Activated CD8-positive, alpha-beta T cell treated with anti-CD3 and anti-CD28 coated beads, Interleukin-2, amount 10 ng/mL, durations not matched to agents 7 days and 5 days (primary cell): ENCODE data around the gene RBKS. TPM values are rescaled to one million over a fixed set of nuclear protein-coding genes. Genes with fewer than 3 reads are reported as not detected.

ENCODE experiments used
- ATAC-seq: fragments of 150-1000 bp; cut with Tn5 transposase; one replicate; pipeline ENCODE4 v1.10.0; 2021; ENCODE audit warnings: moderate library complexity
- CTCF ChIA-PET: fragments of 350-600 bp; sonication (Branson Sonifier 250); formaldehyde crosslinking; loops from one replicate; lab custom pipeline; 2021; ENCODE audit warnings: antibody characterized with exemption; lab: Charles Lee
- POLR2A ChIA-PET: fragments of 350-600 bp; sonication (Branson Sonifier 250); formaldehyde crosslinking; loops from one replicate; lab custom pipeline; 2021; ENCODE audit warnings: antibody characterized with exemption; lab: Charles Lee
- DNase-seq: peaks from one replicate; pipeline ENCODE4 v3.0.0-alpha.2; 2020
- H3K27ac Mint-ChIP-seq: one replicate; pipeline ENCODE4 v1.8.0; 2021; ENCODE audit warnings: mild to moderate bottlenecking, mixed read lengths
- H3K27me3 Mint-ChIP-seq: one replicate; pipeline ENCODE4 v1.8.0; 2021; ENCODE audit warnings: low read depth, mixed read lengths
- H3K36me3 Mint-ChIP-seq: one replicate; pipeline ENCODE4 v1.8.0; 2021; ENCODE audit warnings: low read depth, mixed read lengths
- H3K4me1 Mint-ChIP-seq: one replicate; pipeline ENCODE4 v1.8.0; 2021; ENCODE audit warnings: low read depth, mixed read lengths
- H3K4me3 Mint-ChIP-seq: one replicate; pipeline ENCODE4 v1.8.0; 2021; ENCODE audit warnings: mild to moderate bottlenecking, mixed read lengths
- H3K9me3 Mint-ChIP-seq: one replicate; pipeline ENCODE4 v1.8.0; 2022; ENCODE audit warnings: mixed read lengths; ENCODE audit not compliant: insufficient read depth
- total RNA-seq, 2 experiments: library from RNA; stranded (reverse); gene quantifications; one replicate each; pipeline ENCODE4 v1.2.3, GENCODE V29; 2021

Gene RBKS
- total RNA-seq, 2 experiments from 2014 or later, result 1.5 to 1.6 TPM

DNA sequence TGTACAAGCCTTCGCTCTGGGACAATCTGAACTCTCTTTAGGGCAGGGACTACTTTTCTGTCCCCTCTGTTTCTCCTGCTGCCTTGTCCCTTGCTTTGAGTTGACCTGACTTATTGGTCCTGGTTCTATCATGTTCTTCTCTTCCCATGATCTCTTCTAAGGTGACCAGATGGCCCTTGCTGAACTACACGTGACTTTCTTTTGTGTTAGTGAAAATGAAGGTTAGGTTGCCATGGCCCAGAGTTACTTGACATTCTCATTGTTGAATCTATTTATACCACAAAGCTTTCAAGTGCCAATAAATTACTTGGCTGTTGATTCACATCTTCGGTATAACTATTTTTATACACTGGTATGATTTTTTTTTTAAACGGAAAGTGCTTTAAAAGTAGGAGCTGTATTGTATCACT is 94.3 kb downstream of the RBKS start:
- Mint-ChIP-seq H3K4me1 (no peaks in the 10 kb centered on the region), H3K9me3 (no peaks in the 10 kb centered on the region), H3K27me3 (no peaks in the 10 kb centered on the region), H3K36me3 (no peaks in the 10 kb centered on the region), H3K4me3 (no peak overlapping the region), H3K27ac (no peak overlapping the region)
- ChIA-PET CTCF (no interaction called here), POLR2A (no interaction called here)
- no peak for ATAC-seq
- DNase-seq, result no peak

GRCh38 chr2:27795093-27795834 is 94.9 kb downstream of the RBKS start:
- ATAC-seq (no peak), DNase-seq (no peak)
- CTCF ChIA-PET, result interaction anchor here (1.1 kb wide), 1 partner anchor 89 kb away, joined by 4 read pairs; no protein-coding TSS in a partner anchor
- Mint-ChIP-seq H3K4me1 (no peaks in the 10 kb centered on the region), H3K27ac (no peak overlapping the region), H3K4me3 (no peak overlapping the region), H3K9me3 (no peaks in the 10 kb centered on the region), H3K36me3 (no peaks in the 10 kb centered on the region), H3K27me3 (no peaks in the 10 kb centered on the region)
- POLR2A ChIA-PET, result no interaction called here

GRCh38 chr2:27792759-27793158 is 97.4 kb downstream of the RBKS start:
- Mint-ChIP-seq H3K27me3 (no peaks in the 10 kb centered on the region), H3K9me3 (no peaks in the 10 kb centered on the region)
- ATAC-seq, result no peak

DNA sequence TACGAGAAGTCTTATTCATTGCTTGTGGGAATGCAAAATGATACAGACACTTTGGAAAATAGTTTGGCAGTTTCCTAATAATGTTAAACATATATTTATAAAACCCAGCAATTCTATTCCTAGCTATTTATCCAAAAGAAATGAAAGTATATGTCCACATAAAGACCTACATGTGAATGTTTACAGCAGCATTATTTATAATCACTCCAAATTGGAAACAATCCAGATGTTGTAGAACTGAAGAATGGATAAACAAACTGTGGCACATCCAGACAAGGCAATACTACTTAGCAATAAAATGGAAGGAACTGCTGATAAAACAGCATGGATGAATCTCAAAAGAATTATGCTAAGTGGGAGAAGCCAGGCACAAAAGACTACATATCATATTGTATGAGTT is 99.4 kb downstream of the RBKS start:
- no peaks in the 10 kb centered on the region for H3K36me3 Mint-ChIP-seq
- H3K27me3 Mint-ChIP-seq, result no peaks in the 10 kb centered on the region
- ATAC-seq (no peak), DNase-seq (no peak)
- no peak overlapping the region for H3K27ac Mint-ChIP-seq
- H3K4me1 Mint-ChIP-seq, result no peaks in the 10 kb centered on the region
- no peaks in the 10 kb centered on the region for H3K9me3 Mint-ChIP-seq
- ChIA-PET CTCF (no interaction called here), POLR2A (no interaction called here)
- no peak overlapping the region for H3K4me3 Mint-ChIP-seq

More at GRCh38 chr2:27792759-27793158, 97.4 kb downstream of the RBKS start:
- POLR2A ChIA-PET, result no interaction called here
- H3K4me3 Mint-ChIP-seq, result no peak overlapping the region
- CTCF ChIA-PET, result no interaction called here
- H3K4me1 Mint-ChIP-seq, result no peaks in the 10 kb centered on the region
- no peak for DNase-seq
- H3K27ac Mint-ChIP-seq, result no peak overlapping the region
- H3K36me3 Mint-ChIP-seq, result no peaks in the 10 kb centered on the region

- Mint-ChIP-seq H3K9me3 (no peaks in the 10 kb centered on the region), H3K36me3 (peaks cover 26% of the 10 kb centered on the region), H3K4me3 (no peak overlapping the region), H3K27ac (no peak overlapping the region), H3K4me1 (peaks cover 4% of the 10 kb centered on the region), H3K27me3 (no peaks in the 10 kb centered on the region)
- ATAC-seq, result no peak
- CTCF ChIA-PET, result no interaction called here
- POLR2A ChIA-PET, result no interaction called here
- no peak for DNase-seq
Observed at GRCh38 chr2:27782701-27783100, 107.5 kb downstream of the RBKS start.

DNA sequence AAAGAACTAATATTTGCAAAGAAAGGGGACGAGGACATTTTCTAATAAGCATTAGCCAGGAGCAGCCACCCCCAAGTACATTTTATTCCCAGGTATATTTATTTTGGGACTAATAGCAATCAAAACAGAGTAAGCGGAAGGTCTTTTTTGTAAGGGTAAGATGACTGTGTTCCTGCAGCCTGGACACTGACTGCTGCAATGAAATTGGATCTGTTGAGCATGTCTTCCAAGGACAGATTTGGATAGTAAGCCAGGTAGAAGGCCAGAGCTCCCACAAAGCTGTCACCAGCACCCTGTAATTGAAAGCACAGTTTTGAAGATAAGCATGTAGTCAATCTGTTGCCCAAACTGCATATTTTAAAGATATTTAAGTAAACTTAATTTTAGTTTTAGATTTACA is 108.7 kb downstream of the RBKS start:
- Mint-ChIP-seq H3K36me3 (peaks cover 33% of the 10 kb centered on the region), H3K27ac (no peak overlapping the region), H3K4me3 (no peak overlapping the region), H3K27me3 (no peaks in the 10 kb centered on the region), H3K4me1 (peaks cover 4% of the 10 kb centered on the region), H3K9me3 (no peaks in the 10 kb centered on the region)
- ATAC-seq, result no peak
- DNase-seq, result no peak
- POLR2A ChIA-PET, result interaction anchor here (1.0 kb wide), 1 partner anchor 13 kb away, joined by 4 read pairs; no protein-coding TSS in a partner anchor
- CTCF ChIA-PET, result no interaction called here

DNA sequence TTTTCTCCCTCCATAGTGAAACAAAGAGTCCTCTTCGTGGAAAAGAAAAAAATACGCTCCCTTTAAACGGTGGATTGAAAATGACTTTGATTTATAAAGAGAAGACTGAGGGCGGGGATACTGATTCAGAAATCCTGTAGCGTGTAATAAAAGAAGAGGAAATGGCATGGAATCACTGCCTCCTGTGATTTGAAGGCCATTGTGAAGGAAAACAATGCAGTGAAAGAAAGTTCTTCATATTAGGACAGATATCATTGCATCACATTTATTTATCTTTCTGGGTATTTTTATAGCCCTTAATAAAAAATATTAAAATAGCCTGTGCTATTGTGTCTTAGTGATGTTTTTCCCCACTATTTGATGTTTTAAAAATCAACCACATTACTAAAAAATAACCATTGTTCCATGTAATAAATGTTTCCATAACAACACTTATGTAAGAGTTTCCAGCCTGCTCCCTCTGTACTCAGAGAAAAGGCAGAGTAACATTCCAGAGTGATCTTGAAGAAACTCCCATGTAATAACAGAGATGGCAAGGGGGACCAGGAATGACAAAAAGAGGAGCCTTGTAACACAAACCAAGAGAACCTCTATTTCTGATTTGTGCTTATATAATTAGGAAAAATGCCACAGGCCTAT is 110.7 kb downstream of the RBKS start:
- Mint-ChIP-seq H3K9me3 (no peaks in the 10 kb centered on the region), H3K27me3 (no peaks in the 10 kb centered on the region), H3K4me1 (peaks cover 6% of the 10 kb centered on the region), H3K36me3 (peaks cover 48% of the 10 kb centered on the region), H3K27ac (no peak overlapping the region), H3K4me3 (no peak overlapping the region)
- ATAC-seq, result no peak
- CTCF ChIA-PET, result no interaction called here
- DNase-seq, result no peak
- POLR2A ChIA-PET, result no interaction called here

GRCh38 chr2:27776696-27777095 is 113.5 kb downstream of the RBKS start:
- Mint-ChIP-seq H3K27ac (no peak overlapping the region), H3K36me3 (peaks cover 61% of the 10 kb centered on the region), H3K27me3 (no peaks in the 10 kb centered on the region), H3K4me1 (peaks cover 26% of the 10 kb centered on the region), H3K9me3 (no peaks in the 10 kb centered on the region), H3K4me3 (no peak overlapping the region)
- no peak for ATAC-seq
- DNase-seq, result no peak
- ChIA-PET CTCF (no interaction called here), POLR2A (interaction anchor here (0.7 kb wide), 1 partner anchor 50 kb away, joined by 3 read pairs; no protein-coding TSS in a partner anchor)

GRCh38 chr2:27776097-27776496 is 114.1 kb downstream of the RBKS start:
- no peaks in the 10 kb centered on the region for H3K27me3 Mint-ChIP-seq
- peaks cover 56% of the 10 kb centered on the region for H3K36me3 Mint-ChIP-seq
- ChIA-PET CTCF (no interaction called here), POLR2A (interaction anchor here (0.7 kb wide), 1 partner anchor 49 kb away, joined by 3 read pairs; no protein-coding TSS in a partner anchor)
- H3K4me3 Mint-ChIP-seq, result no peak overlapping the region
- DNase-seq (no peak), ATAC-seq (no peak)
- H3K9me3 Mint-ChIP-seq, result no peaks in the 10 kb centered on the region
- no peak overlapping the region for H3K27ac Mint-ChIP-seq
- H3K4me1 Mint-ChIP-seq, result peaks cover 28% of the 10 kb centered on the region

DNA sequence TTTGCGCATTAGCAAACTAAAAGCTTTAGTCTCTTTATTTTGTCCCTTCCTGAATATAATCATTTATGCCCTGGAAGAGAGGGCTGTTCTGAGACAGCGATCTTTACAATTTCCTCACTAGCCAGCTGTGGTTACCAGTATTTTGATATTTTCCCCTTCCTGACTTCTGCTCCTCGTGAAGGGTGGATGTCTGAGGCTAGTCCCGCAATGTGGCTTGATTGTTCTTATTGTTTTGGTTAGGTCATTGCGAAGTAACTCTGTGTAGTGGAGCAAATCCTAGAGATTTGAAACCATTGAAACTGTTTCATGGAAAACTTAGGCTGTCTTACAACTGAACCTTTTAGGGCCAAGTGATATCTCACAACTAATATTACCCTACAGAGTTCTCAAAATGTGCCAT is 116.2 kb downstream of the RBKS start:
- Mint-ChIP-seq H3K4me1 (peaks cover 32% of the 10 kb centered on the region), H3K27ac (no peak overlapping the region), H3K9me3 (no peaks in the 10 kb centered on the region), H3K27me3 (no peaks in the 10 kb centered on the region), H3K4me3 (no peak overlapping the region), H3K36me3 (peaks cover 42% of the 10 kb centered on the region)
- DNase-seq (no peak), ATAC-seq (no peak)
- ChIA-PET POLR2A (no interaction called here), CTCF (no interaction called here)

DNA sequence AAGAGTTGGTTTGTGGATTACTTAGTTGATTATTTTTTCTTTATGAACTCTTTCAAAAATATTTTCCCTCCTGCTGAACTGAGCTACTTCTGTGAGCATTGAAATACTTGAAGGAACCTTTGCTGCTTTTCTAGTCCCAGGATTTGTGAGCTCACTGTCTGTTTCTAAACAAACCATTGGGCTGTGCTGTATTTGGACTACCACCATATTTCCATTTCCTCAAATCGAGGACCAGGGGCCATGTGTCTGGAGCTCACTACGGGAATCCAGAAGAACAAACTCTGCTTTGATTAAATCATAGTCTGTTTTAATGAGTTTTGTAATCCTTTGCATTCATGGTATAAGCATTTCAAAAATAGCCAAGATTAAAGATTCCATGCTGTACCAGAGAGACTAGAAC is 117.4 kb downstream of the RBKS start:
- Mint-ChIP-seq H3K27ac (peak overlapping the region; percentile 56), H3K9me3 (no peaks in the 10 kb centered on the region), H3K4me1 (peaks cover 28% of the 10 kb centered on the region), H3K4me3 (peak overlapping the region; percentile 99), H3K27me3 (peaks cover 3% of the 10 kb centered on the region), H3K36me3 (peaks cover 36% of the 10 kb centered on the region)
- DNase-seq (no peak), ATAC-seq (no peak)
- ChIA-PET POLR2A (no interaction called here), CTCF (interaction anchor here (0.6 to 1.7 kb wide), 6 partner anchors 32 to 624 kb away, joined by 3 to 6 read pairs (median 3); no protein-coding TSS in a partner anchor)
